ENCODE results near the gene ADD3. TPM values are rescaled to one million over a fixed set of nuclear protein-coding genes. Genes with fewer than 3 reads are reported as not detected.

The ADD3 gene
- total RNA-seq, 2 donors from 2014 or later, result 127 to 131 TPM

- intact Hi-C loops (cut with DNase I), result no loop called here
- H3K4me3 ChIP-seq, result no peak overlapping the region
- DNase-seq, result no peak
- TF ChIP-seq, protein P1, sequence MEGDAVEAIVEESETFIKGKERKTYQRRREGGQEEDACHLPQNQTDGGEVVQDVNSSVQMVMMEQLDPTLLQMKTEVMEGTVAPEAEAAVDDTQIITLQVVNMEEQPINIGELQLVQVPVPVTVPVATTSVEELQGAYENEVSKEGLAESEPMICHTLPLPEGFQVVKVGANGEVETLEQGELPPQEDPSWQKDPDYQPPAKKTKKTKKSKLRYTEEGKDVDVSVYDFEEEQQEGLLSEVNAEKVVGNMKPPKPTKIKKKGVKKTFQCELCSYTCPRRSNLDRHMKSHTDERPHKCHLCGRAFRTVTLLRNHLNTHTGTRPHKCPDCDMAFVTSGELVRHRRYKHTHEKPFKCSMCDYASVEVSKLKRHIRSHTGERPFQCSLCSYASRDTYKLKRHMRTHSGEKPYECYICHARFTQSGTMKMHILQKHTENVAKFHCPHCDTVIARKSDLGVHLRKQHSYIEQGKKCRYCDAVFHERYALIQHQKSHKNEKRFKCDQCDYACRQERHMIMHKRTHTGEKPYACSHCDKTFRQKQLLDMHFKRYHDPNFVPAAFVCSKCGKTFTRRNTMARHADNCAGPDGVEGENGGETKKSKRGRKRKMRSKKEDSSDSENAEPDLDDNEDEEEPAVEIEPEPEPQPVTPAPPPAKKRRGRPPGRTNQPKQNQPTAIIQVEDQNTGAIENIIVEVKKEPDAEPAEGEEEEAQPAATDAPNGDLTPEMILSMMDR (IDR thresholded peaks at IDR 0.05), result no peak
- H3K27ac ChIP-seq, result no peak overlapping the region
- H3K36me3 ChIP-seq, result no peaks in the 10 kb centered on the region
- H3K9me3 ChIP-seq, result no peaks in the 10 kb centered on the region
- H3K4me1 ChIP-seq, result peaks cover 2% of the 10 kb centered on the region
- no peak overlapping the region for H3K9ac ChIP-seq (ENCODE audit: low read depth in 2 of 2, low read length in 2 of 2)
- H3K27me3 ChIP-seq, result no peaks in the 10 kb centered on the region
Observed at GRCh38 chr10:110052916-110053315, 45.1 kb downstream of the ADD3 start.

DNA sequence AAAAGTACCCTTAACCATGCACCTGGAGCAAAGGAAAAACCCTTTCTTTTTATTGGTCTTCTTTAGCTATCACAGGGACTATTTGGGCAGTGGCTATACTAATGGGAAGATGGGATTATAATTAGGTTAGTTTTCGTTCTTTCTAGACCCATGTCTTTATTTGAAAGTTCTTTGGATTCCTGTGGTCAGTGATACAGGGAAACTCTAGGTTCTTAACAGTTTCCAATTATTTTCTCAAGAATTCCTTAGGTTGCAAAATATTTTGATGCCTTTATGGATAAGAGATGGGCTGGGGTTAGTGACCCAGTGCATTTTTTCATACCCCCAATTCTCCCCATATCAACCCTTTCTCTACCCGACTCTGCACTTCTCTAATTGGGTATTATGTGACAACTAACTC, 49.0 kb downstream of the ADD3 start:
- Histone ChIP-seq H3K27me3 (no peaks in the 10 kb centered on the region), H3K9ac (ENCODE audit: low read depth in 2 of 2, low read length in 2 of 2) (no peak overlapping the region), H3K9me3 (no peaks in the 10 kb centered on the region), H3K27ac (no peak overlapping the region), H3K4me1 (peaks cover 2% of the 10 kb centered on the region), H3K4me3 (no peak overlapping the region), H3K36me3 (no peaks in the 10 kb centered on the region)
- no peak for DNase-seq
- TF ChIP-seq, protein P1 (IDR thresholded peaks at IDR 0.05), result no peak
- intact Hi-C loops (cut with DNase I), result no loop called here

DNA sequence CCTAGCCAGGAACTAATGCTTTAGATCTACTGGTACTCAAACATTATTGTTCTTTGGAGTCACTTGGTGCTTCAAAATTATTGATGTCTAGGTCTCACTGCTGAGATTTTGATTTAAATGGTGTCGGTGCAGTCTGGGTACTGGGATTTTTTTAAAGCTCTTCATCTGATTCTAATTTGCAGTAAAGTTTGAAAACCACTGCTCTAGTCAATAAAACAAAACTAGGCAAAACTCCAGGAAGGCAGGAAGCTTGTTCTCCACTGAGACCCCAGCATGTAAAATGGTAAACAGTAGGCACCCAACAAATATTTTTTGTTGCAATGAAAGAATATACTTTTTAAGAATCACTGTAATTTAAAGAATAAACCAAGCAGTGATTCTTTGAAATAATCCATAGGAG, 49.7 kb downstream of the ADD3 start:
- H3K9ac ChIP-seq (ENCODE audit: low read depth in 2 of 2, low read length in 2 of 2), result no peak overlapping the region
- no peak overlapping the region for H3K4me3 ChIP-seq
- no peak overlapping the region for H3K27ac ChIP-seq
- H3K27me3 ChIP-seq, result no peaks in the 10 kb centered on the region
- TF ChIP-seq, protein P1 (IDR thresholded peaks at IDR 0.05), result no peak
- peaks cover 2% of the 10 kb centered on the region for H3K4me1 ChIP-seq
- no peaks in the 10 kb centered on the region for H3K9me3 ChIP-seq
- no peaks in the 10 kb centered on the region for H3K36me3 ChIP-seq
- no peak for DNase-seq
- intact Hi-C loops (cut with DNase I), result no loop called here

DNA sequence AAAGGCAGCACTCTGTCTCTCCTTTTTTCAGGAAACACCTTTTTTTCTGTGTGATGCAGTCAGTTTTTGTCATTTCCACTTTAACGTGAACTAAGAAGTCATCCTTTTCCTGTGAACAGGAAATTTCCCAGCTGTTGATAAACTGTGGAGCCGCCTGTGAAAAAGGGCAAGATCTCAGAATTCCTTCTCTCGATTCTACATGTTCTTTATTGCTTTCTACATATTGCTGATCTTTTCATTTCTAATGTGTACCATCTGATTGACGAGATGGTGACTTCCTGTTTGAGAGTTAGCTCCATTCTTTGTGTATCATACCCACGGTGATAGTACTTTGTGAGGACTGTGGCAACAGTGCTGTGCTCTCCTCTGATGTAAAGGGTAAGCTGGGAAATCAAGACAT, 50.4 kb downstream of the ADD3 start:
- peaks cover 2% of the 10 kb centered on the region for H3K4me1 ChIP-seq
- no peak overlapping the region for H3K4me3 ChIP-seq
- H3K27me3 ChIP-seq, result no peaks in the 10 kb centered on the region
- DNase-seq, result no peak
- no peak overlapping the region for H3K9ac ChIP-seq (ENCODE audit: low read depth in 2 of 2, low read length in 2 of 2)
- TF ChIP-seq, protein P1 (IDR thresholded peaks at IDR 0.05), result no peak
- no peaks in the 10 kb centered on the region for H3K36me3 ChIP-seq
- intact Hi-C loops (cut with DNase I), result no loop called here
- no peak overlapping the region for H3K27ac ChIP-seq
- no peaks in the 10 kb centered on the region for H3K9me3 ChIP-seq

DNA sequence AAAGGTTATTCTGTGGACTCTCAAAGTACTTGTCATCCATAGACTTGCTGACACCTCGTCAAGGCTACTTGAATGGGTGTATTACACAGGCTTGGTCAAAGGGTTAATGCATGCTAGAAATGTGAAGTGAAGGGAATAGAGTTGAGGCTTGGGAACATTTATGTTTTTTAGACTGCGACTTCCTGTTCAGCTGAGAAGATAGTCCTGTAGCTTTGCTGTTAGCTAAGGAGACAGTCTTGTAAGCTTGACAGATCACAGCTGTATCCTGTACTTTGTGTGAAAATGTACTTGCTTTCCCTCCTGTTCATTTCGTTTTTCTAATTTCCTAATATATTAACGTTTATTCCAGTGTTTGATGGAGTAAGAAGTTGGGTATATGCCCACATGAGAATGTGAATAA, 52.1 kb downstream of the ADD3 start:
- TF ChIP-seq, protein P1 (IDR thresholded peaks at IDR 0.05), result no peak
- no peaks in the 10 kb centered on the region for H3K9me3 ChIP-seq
- no peaks in the 10 kb centered on the region for H3K36me3 ChIP-seq
- intact Hi-C loops (cut with DNase I), result no loop called here
- no peak overlapping the region for H3K27ac ChIP-seq
- no peak overlapping the region for H3K4me3 ChIP-seq
- H3K9ac ChIP-seq (ENCODE audit: low read depth in 2 of 2, low read length in 2 of 2), result no peak overlapping the region
- H3K4me1 ChIP-seq, result peaks cover 2% of the 10 kb centered on the region
- no peaks in the 10 kb centered on the region for H3K27me3 ChIP-seq
- DNase-seq, result no peak

DNA sequence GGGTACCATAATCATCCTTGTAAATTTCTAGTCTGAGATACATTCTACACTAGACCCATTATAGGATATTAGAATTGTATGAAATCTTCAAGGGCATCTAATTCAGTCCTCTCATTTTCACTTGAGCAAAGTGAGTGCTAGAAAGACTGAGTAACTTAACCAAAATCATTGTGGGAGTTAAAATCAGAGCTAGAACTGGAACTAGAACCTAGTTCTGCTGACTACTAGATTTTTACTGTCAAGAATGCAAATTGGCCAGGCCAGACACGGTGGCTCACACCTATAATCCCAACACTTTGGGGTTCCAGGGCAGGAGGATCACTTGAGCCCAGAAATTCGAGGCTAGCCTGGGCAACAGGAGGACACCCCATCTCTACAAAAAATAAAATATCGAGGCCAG, 53.9 kb downstream of the ADD3 start:
- Histone ChIP-seq H3K4me1 (no peaks in the 10 kb centered on the region), H3K9me3 (no peaks in the 10 kb centered on the region), H3K36me3 (no peaks in the 10 kb centered on the region), H3K27ac (no peak overlapping the region), H3K9ac (ENCODE audit: low read depth in 2 of 2, low read length in 2 of 2) (no peak overlapping the region), H3K4me3 (no peak overlapping the region), H3K27me3 (no peaks in the 10 kb centered on the region)
- DNase-seq, result no peak
- TF ChIP-seq, protein P1 (IDR thresholded peaks at IDR 0.05), result no peak
- intact Hi-C loops (cut with DNase I), result no loop called here

All from colonic mucosa (tissue), 4 donors.